CD4-positive, CD25-positive, alpha-beta regulatory T cell (primary cell): ENCODE results near the gene PRKG2. TPM values are rescaled to one million over a fixed set of nuclear protein-coding genes. Genes with fewer than 3 reads are reported as not detected.
A peak's percentile ranks its signal among the peaks of the same experiment; 100 is the strongest.

Source experiments
- ATAC-seq, 2 donors: fragments of 150-1000 bp; cut with Tn5 transposase; one replicate each; pipeline ENCODE4 v1.10.0; 2021; ENCODE audit warnings: low read depth in 2 of 2, moderate number of reproducible peaks in 2 of 2, moderate library complexity in 1 of 2
- DNase-seq, 3 donors: peaks; one replicate each; pipeline versions ENCODE4 v3.0.0 to v3.0.0-alpha.2; 2012 to 2022; ENCODE audit warnings: mixed read lengths in 1 of 3
- H3K27ac ChIP-seq: one replicate; pipeline ENCODE4 v1.7.0; 2013; ENCODE audit warnings: mild to moderate bottlenecking, low read length; ENCODE audit not compliant: insufficient read depth, poor library complexity, severe bottlenecking
- H3K27me3 ChIP-seq: one replicate; pipeline ENCODE4 v1.7.0; 2013; ENCODE audit warnings: low read length; ENCODE audit not compliant: control insufficient read depth, insufficient read depth
- H3K36me3 ChIP-seq: one replicate; pipeline ENCODE4 v1.7.0; 2013; ENCODE audit warnings: mild to moderate bottlenecking, low read length, moderate library complexity; ENCODE audit not compliant: control insufficient read depth, insufficient read depth
- H3K4me1 ChIP-seq: 2 replicates; pipeline ENCODE4 v1.7.0; 2013; ENCODE audit warnings: mild to moderate bottlenecking, low read length; ENCODE audit not compliant: insufficient read depth, control insufficient read depth, poor library complexity, severe bottlenecking
- H3K4me3 ChIP-seq: one replicate; pipeline ENCODE4 v1.7.0; 2013; ENCODE audit warnings: low read depth, mild to moderate bottlenecking, low read length, moderate library complexity
- H3K9me3 ChIP-seq, 2 experiments: 1 replicate in 1 of 2; 2 replicates in 1 of 2; pipeline ENCODE4 v1.7.0; 2013; ENCODE audit warnings: low read length in 2 of 2, mild to moderate bottlenecking in 1 of 2, moderate library complexity in 1 of 2; ENCODE audit not compliant: control insufficient read depth in 2 of 2
- H3K27ac Mint-ChIP-seq, 3 donors: one replicate each; pipeline ENCODE4 v1.8.0; 2020 to 2022; ENCODE audit warnings: mild to moderate bottlenecking in 3 of 3, mixed read lengths in 3 of 3, moderate library complexity in 2 of 3
- H3K27me3 Mint-ChIP-seq: one replicate; pipeline ENCODE4 v1.8.0; 2022; ENCODE audit warnings: mild to moderate bottlenecking, mixed read lengths
- H3K36me3 Mint-ChIP-seq: one replicate; pipeline ENCODE4 v1.8.0; 2020; ENCODE audit warnings: mixed read lengths
- H3K4me1 Mint-ChIP-seq, 4 donors: one replicate each; pipeline ENCODE4 v1.8.0; 2020 to 2022; ENCODE audit warnings: mixed read lengths in 4 of 4, mild to moderate bottlenecking in 1 of 4
- H3K4me3 Mint-ChIP-seq, 4 donors: one replicate each; pipeline ENCODE4 v1.8.0; 2020 to 2022; ENCODE audit warnings: mild to moderate bottlenecking in 4 of 4, mixed read lengths in 4 of 4, moderate library complexity in 3 of 4
- H3K9me3 Mint-ChIP-seq, 7 donors: one replicate each; pipeline ENCODE4 v1.8.0; 2020 to 2022; ENCODE audit warnings: mixed read lengths in 7 of 7, mild to moderate bottlenecking in 3 of 7, moderate library complexity in 2 of 7
- polyA plus RNA-seq, 4 donors: library from polyadenylated mRNA; unstranded; fragments of 300-500 nt; fragmentation: Illumina TruSeq; gene quantifications; one replicate each; pipeline ENCODE4 v1.2.3, GENCODE V29; 2021
- total RNA-seq: library from RNA; stranded (reverse); gene quantifications from one replicate; pipeline ENCODE4 v1.2.3, GENCODE V29; 2022

The PRKG2 gene
- total and polyA plus RNA-seq, 5 donors from 2014 or later = 0.41 to 2.6 (median 2.0) TPM; not detected in 1

DNA sequence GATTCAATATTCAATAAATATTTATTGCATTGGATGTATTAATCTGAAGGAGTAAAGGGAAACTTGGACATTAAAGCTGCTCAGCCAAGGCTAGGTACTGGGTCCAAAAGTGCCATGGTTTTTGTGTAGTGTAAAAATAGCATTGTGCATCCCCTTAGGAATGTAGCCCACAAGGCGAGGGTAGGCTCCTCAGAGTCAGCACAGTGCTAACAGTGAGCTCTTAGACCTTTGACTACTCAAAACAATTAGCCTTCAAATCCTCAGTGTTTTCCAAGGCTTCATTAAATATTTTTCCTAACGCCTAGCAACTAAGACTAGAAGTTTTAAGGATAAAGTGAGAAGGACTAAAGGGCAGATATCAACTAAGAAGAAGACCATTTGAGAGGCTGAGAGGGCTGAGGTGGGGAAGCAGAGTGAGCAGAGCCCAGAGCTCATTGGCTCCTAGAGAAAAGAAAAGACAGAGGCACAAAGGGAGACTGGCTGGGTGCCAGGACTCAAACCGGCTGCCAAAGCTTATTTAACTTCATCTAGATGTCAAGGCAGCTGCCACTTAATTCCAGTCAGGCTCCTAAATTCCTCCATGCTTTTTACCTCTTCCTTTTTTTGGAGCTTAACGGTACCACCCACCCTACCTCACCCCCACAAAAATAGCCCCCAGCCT is 17.0 kb downstream of the PRKG2 start:
- no peak for DNase-seq
- H3K4me1 Mint-ChIP-seq = no peaks in the 10 kb centered on the region
- no peaks in the 10 kb centered on the region for H3K27me3 Mint-ChIP-seq
- no peaks in the 10 kb centered on the region for H3K9me3 ChIP-seq
- H3K36me3 Mint-ChIP-seq = no peaks in the 10 kb centered on the region
- H3K4me3 Mint-ChIP-seq = no peak overlapping the region
- H3K9me3 Mint-ChIP-seq = peaks cover 0 to 2% (median 0%) of the 10 kb centered on the region in 7 donors
- H3K36me3 ChIP-seq = no peaks in the 10 kb centered on the region
- no peak for ATAC-seq
- no peak overlapping the region for H3K4me3 ChIP-seq
- H3K4me1 ChIP-seq = no peaks in the 10 kb centered on the region
- no peaks in the 10 kb centered on the region for H3K27me3 ChIP-seq
- H3K27ac Mint-ChIP-seq = peak overlapping the region in 1 of 3 donors; percentile 27
- H3K27ac ChIP-seq = no peak overlapping the region

DNA sequence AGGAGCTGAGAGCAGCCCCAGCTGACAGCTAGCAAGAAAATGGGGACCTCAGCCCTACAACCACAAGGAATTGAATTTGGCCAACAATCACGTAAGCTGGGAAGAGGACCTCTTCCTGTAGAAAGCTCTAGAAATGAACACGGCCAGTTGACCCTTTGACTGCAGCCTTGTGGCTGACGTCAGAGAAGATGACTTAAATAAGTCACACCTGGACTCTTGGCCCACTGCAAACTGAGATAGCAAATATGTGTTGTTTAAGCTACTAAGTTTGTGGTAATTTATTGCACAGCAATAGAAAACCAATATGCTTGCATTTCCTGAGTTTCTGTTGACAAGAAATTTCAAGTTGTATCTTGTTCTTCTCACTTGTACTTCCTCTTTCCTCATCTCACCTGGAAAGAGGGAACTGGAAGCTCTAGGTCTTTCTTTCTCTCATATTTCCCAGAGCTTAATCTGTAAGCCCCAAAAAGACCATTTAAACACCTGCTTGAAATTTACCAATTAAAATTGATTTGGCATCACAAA is 18.8 kb downstream of the PRKG2 start:
- Histone ChIP-seq H3K36me3 (no peaks in the 10 kb centered on the region), H3K27ac (no peak overlapping the region), H3K4me3 (no peak overlapping the region), H3K27me3 (no peaks in the 10 kb centered on the region), H3K4me1 (no peaks in the 10 kb centered on the region), H3K9me3 (no peaks in the 10 kb centered on the region)
- H3K9me3 Mint-ChIP-seq = peaks cover 0 to 4% (median 0%) of the 10 kb centered on the region in 7 donors
- no peaks in the 10 kb centered on the region for H3K27me3 Mint-ChIP-seq
- DNase-seq (no peak), ATAC-seq (no peak)
- H3K4me1 Mint-ChIP-seq = no peaks in the 10 kb centered on the region
- no peaks in the 10 kb centered on the region for H3K36me3 Mint-ChIP-seq
- H3K4me3 Mint-ChIP-seq = no peak overlapping the region
- no peak overlapping the region for H3K27ac Mint-ChIP-seq

DNA sequence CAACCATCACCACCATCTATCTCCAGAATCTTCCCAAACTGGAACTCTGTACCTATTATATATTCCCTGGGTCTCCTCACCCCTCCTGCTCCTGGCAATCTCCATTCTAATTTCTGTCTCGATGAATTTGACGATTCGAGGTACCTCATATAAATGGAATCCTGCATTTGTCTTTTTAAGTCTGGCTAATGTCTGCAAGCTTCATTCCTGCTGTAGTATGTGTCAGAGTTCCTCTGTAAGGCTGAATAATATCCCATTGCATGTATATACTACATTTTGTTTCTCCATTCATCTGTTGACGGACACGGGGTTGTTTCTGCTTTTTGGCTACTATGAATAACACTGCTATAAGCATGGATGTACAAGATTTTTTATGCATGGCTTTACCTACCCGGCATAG is 19.5 kb downstream of the PRKG2 start:
- no peaks in the 10 kb centered on the region for H3K27me3 ChIP-seq
- no peaks in the 10 kb centered on the region for H3K36me3 ChIP-seq
- ATAC-seq (no peak), DNase-seq (no peak)
- H3K27me3 Mint-ChIP-seq = no peaks in the 10 kb centered on the region
- no peak overlapping the region for H3K27ac Mint-ChIP-seq
- no peak overlapping the region for H3K27ac ChIP-seq
- H3K9me3 ChIP-seq = no peaks in the 10 kb centered on the region
- peaks cover 0 to 4% (median 0%) of the 10 kb centered on the region in 7 donors for H3K9me3 Mint-ChIP-seq
- no peaks in the 10 kb centered on the region for H3K4me1 ChIP-seq
- H3K36me3 Mint-ChIP-seq = no peaks in the 10 kb centered on the region
- H3K4me3 ChIP-seq = no peak overlapping the region
- no peaks in the 10 kb centered on the region for H3K4me1 Mint-ChIP-seq
- no peak overlapping the region for H3K4me3 Mint-ChIP-seq

DNA sequence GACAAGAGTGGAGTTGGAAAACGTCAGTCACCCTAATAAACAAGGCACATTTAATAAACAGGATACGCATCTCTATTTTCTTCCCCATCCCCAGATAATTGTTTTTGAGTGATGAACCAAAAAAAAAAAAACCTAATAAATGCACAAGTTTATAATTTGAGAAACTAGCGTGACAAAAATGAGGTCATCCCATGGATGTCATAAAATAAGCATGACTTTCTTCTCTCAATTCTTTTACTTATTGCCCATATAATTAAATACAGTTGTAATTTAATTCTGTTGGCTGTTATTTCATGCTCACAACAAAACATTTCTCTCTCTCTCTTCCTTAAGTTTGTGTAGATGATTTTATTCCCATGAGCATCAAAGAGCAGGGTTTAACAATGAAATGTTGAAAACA is 20.7 kb downstream of the PRKG2 start:
- no peak overlapping the region for H3K4me3 Mint-ChIP-seq
- no peak for DNase-seq
- Histone ChIP-seq H3K4me3 (no peak overlapping the region), H3K27ac (no peak overlapping the region), H3K27me3 (no peaks in the 10 kb centered on the region), H3K9me3 (no peaks in the 10 kb centered on the region), H3K4me1 (no peaks in the 10 kb centered on the region), H3K36me3 (no peaks in the 10 kb centered on the region)
- H3K9me3 Mint-ChIP-seq = peaks cover 0 to 4% (median 0%) of the 10 kb centered on the region in 7 donors
- ATAC-seq = no peak
- no peaks in the 10 kb centered on the region for H3K27me3 Mint-ChIP-seq
- H3K36me3 Mint-ChIP-seq = no peaks in the 10 kb centered on the region
- H3K4me1 Mint-ChIP-seq = no peaks in the 10 kb centered on the region
- no peak overlapping the region for H3K27ac Mint-ChIP-seq

DNA sequence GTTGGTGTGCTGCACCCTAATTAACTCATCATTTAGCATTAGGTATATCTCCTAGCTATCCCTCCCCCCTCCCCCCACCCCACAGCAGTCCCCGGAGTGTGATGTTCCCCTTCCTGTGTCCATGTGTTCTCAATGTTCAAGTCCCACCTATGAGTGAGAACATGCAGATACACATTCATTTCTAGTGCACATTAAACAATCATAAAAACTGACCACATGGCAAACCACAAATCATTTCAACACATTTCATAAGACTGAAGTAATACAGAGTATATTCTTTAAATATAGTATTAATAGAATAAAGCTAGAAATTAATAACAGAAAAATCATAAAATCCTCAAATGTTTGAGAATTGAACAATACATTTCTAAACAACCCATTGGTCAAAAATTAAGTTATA is 34.1 kb downstream of the PRKG2 start:
- ATAC-seq = no peak
- H3K36me3 Mint-ChIP-seq = no peaks in the 10 kb centered on the region

DNA sequence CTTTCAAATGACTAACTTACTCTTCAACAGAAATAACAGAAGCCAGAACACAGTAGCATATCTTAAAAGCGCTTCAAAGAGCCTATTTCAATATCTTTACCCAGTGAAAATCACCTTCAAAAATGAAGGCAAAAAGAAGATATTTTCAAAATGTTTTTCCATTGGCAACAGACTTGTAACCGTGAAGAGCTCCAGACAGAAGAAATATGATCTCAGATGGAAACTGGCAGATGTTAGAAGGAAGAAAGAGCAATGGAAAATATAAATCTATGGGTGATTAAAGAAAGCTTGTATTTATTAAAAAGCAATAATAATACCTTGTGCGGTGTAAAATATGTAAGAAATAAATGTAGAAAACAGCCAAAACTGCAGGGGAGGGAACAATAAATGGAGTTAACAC is 35.7 kb downstream of the PRKG2 start:
- Histone ChIP-seq H3K4me3 (no peak overlapping the region), H3K36me3 (no peaks in the 10 kb centered on the region), H3K27me3 (no peaks in the 10 kb centered on the region), H3K27ac (no peak overlapping the region), H3K4me1 (no peaks in the 10 kb centered on the region), H3K9me3 (no peaks in the 10 kb centered on the region)
- Mint-ChIP-seq H3K9me3 (peaks cover 0 to 3% (median 1%) of the 10 kb centered on the region in 7 donors), H3K4me3 (no peak overlapping the region), H3K36me3 (no peaks in the 10 kb centered on the region), H3K4me1 (no peaks in the 10 kb centered on the region), H3K27ac (no peak overlapping the region), H3K27me3 (peaks cover 6% of the 10 kb centered on the region)
- no peak for ATAC-seq
- DNase-seq = no peak

More for the DNA sequence above, 34.1 kb downstream of the PRKG2 start:
- H3K4me3 ChIP-seq = no peak overlapping the region
- no peaks in the 10 kb centered on the region for H3K4me1 ChIP-seq
- no peaks in the 10 kb centered on the region for H3K9me3 ChIP-seq
- H3K4me3 Mint-ChIP-seq = no peak overlapping the region
- H3K36me3 ChIP-seq = no peaks in the 10 kb centered on the region
- H3K27me3 ChIP-seq = no peaks in the 10 kb centered on the region
- DNase-seq = no peak
- H3K27ac ChIP-seq = no peak overlapping the region
- H3K9me3 Mint-ChIP-seq = peaks cover 0 to 4% (median 2%) of the 10 kb centered on the region in 7 donors
- H3K27me3 Mint-ChIP-seq = peaks cover 6% of the 10 kb centered on the region
- no peaks in the 10 kb centered on the region for H3K4me1 Mint-ChIP-seq
- H3K27ac Mint-ChIP-seq = no peak overlapping the region

DNA sequence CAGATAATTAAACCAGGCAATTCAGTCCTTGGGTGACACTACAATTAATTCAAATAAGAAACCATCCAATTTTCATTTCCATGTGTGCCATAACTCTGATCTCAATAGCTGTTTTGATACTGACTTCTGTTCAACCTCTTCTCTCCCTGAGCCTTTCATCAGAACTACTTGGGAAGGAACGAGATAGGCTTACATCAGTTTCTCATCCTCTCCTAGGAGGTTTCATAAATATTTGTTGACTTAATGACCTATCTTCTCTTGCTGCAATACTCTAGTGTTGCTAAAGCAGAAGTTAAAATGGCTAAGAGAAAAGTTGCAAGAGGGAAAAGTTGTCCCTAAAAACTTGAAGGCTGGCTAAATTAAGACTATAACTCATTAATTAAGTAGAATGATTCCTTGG is 41.8 kb downstream of the PRKG2 start:
- no peaks in the 10 kb centered on the region for H3K4me1 Mint-ChIP-seq
- peaks cover 0 to 2% (median 0%) of the 10 kb centered on the region in 7 donors for H3K9me3 Mint-ChIP-seq
- H3K27ac ChIP-seq = no peak overlapping the region
- H3K36me3 Mint-ChIP-seq = no peaks in the 10 kb centered on the region
- no peak overlapping the region for H3K27ac Mint-ChIP-seq
- no peak overlapping the region for H3K4me3 Mint-ChIP-seq
- H3K4me3 ChIP-seq = no peak overlapping the region
- H3K36me3 ChIP-seq = no peaks in the 10 kb centered on the region
- peaks cover 6% of the 10 kb centered on the region for H3K27me3 Mint-ChIP-seq
- H3K9me3 ChIP-seq = no peaks in the 10 kb centered on the region
- no peaks in the 10 kb centered on the region for H3K27me3 ChIP-seq
- DNase-seq (no peak), ATAC-seq (no peak)
- H3K4me1 ChIP-seq = no peaks in the 10 kb centered on the region
